Fibroblast of pulmonary artery (primary cell): ENCODE measurements around the gene BCAR1.
"Not testable (repeated sequence)": the region's sequence is repeated elsewhere in the genome, so short reads cannot be mapped to it uniquely, and the experiment has no call there.

Experiments
- DNase-seq: peaks from one replicate; pipeline ENCODE4 v3.0.0-alpha.2; 2010; ENCODE audit warnings: low read depth
- H3K4me3 ChIP-seq: replicated peaks from 2 replicates; pipeline ENCODE4 v1.5.1; 2011; ENCODE audit warnings: low read depth, mild to moderate bottlenecking, control low read depth, low read length, moderate library complexity
- CTCF ChIP-seq: IDR thresholded peaks from 2 replicates; pipeline ENCODE4 v1.5.1; 2011; ENCODE audit warnings: mild to moderate bottlenecking, control low read depth, low read length, inconsistent platforms; ENCODE audit errors: missing control alignments

BCAR1 gene

DNA sequence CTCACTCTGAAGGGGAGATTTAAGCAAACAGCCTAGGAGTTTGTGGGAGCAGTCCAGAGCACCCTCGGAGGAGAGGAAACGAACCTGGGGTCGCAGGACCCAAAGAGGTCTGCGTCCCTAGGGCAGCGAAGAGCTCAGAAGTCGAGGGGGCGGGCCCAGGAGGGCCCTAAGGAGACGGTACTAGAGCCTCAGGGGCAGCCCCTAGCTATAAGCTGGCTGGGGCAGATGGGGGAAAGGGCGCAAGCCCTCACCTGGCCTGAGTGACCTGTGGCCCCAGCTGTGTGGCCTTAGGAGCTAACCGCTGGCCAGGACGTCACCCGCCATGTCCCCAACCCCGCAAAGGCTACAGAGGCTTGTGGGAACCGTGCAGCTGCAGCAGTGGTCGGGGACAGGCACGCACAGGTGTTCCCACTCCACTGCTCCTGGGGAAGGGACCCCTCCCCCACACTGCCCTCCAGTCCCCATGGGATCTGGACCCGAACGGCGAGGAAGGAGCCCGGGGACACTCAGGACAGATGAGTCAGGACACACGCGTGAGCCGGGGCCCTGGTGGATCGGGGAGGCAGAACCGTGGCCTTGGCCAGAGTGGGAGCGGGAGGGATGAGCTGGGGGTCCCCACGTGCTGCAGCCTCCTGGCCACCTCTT is 42.4 kb downstream of the BCAR1 start:
- TF ChIP-seq CTCF, result no peak
- no peak overlapping the region for H3K4me3 ChIP-seq
- DNase-seq, result no peak

- H3K4me3 ChIP-seq, result no peak overlapping the region
- no peak for DNase-seq
Measured at GRCh38 chr16:75208242-75208825, 43.1 kb downstream of the BCAR1 start.

GRCh38 chr16:75207831-75208230 is 43.6 kb downstream of the BCAR1 start:
- no peak overlapping the region for H3K4me3 ChIP-seq
- TF ChIP-seq CTCF, result no peak

More at GRCh38 chr16:75208242-75208825, 43.1 kb downstream of the BCAR1 start:
- no peak for TF ChIP-seq CTCF

DNA sequence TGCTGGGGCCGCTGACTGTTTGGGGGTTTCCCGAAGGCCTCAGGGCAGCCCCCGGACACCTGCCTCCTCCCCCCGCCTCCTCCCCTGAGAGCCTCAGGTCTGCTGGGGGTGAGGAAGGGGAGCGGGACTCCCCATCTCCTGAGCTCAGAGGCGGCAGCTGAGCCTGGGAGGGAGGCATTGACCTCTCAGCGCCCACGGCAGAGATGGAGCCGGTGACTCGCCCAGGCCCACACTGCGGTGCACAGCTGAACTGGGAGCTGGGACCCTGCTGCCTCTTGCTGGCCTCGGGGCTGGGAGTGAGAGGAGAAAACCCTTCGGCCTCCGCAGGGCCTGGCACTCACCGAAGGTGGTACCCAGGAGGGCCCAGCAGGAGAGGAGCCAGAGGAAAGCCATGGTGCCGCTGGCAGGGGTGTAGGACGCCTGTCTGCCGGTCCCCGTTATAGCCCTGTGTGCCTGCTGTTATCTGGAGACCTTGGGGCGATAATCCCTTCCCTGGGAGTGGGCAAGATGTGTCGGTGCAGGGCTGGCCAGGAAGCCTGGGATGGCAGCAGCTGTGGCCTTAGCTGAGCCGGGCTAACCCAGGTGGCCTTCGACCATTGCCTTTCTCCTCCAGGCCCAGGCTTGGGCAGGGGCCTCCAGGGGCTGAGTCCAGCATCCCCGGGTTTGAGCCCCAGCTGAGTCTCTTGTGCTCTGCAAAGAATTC is 44.5 kb downstream of the BCAR1 start, which contains the start of gene CTRB2:
TSS of gene CTRB2 (minus strand) at position 413 of the 703 bp plus-strand sequence. CDS start at position 393, 20 bp downstream.
- TF ChIP-seq CTCF, result no peak
- no peak for DNase-seq

More at GRCh38 chr16:75207831-75208230, 43.6 kb downstream of the BCAR1 start:
- DNase-seq, result no peak

GRCh38 chr16:75205961-75206748 is 45.3 kb downstream of the BCAR1 start:
- not testable (repeated sequence) for DNase-seq, H3K4me3 ChIP-seq

More for the DNA sequence above, 44.5 kb downstream of the BCAR1 start, which contains the start of gene CTRB2:
- no peak within 1 kb of the TSS for H3K4me3 ChIP-seq

DNA sequence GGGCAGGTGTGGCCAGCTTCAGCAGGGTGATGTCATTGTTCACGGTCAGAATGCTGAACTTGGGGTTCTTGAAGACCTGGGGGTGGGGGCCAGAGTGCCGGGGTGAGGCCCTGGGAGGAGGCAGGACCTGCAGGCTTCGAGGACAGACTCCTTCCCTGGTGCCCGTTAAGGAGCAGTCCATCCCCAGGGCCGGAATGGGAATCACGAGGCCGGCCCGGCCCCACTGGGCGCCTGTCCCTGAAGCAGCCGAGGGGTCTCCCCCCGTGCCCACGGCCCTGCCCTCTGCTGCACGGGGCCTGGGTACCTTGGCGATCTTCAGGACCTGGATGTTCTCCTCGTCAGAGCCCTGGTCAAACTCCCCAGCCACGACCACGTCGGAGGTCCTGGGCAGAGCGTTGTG is 46.0 kb downstream of the BCAR1 start:
- not testable (repeated sequence) for DNase-seq, H3K4me3 ChIP-seq

DNA sequence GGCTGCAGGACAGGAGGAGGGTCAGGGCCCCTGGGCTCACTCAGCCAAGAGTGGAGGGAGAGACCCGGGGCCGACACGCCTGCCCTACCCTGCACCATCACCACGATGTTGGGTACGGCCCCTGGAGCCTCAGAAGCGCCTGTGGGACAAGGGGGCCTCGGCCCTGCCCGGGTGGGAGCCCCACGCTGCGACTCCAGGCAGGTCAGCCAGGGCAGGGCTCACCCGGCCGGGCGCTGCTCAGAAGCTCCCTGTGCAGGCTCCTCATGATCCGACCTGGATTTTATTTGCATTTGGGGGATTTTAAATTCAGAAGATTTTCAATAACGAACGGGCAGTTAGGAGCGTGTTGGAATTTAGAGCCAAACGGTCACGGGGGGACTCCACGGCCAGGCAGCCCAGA is 46.5 kb downstream of the BCAR1 start:
- not testable (repeated sequence) for H3K4me3 ChIP-seq, DNase-seq

- no peak overlapping the region for H3K4me3 ChIP-seq
- no peak for TF ChIP-seq CTCF
- DNase-seq, result no peak
Measured at GRCh38 chr16:75204410-75204758, 47.0 kb downstream of the BCAR1 start.
